DMS153 (cell line): ENCODE measurements around the gene GMPR2.
A peak's percentile ranks its signal among the peaks of the same experiment; 100 is the strongest.

Experiments
- DNase-seq: peaks from one replicate; lab custom pipeline; 2025; lab: John Stamatoyannopoulos, UW

Gene GMPR2

DNA sequence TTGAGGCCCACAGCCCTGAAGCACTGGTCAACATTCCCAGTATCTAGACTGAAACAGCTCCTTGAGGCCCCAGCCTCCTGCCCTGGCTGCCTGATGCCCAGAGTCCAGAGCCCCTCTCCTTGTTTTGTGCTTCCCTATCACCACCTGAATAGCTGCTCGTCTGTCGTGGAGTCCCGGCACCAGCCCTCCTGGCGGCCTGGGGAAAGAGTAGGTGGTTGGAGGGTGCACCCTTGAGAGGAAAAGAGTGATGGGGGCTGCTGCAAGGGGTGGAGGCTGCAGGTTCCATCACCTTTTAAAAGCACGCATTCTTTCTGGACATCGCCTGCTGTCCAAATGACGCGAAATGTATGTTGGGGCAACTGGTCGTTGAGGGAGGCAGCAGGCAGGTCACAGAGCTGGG is 35.5 kb downstream of the GMPR2 start:
- DNase-seq, result no peak

DNA sequence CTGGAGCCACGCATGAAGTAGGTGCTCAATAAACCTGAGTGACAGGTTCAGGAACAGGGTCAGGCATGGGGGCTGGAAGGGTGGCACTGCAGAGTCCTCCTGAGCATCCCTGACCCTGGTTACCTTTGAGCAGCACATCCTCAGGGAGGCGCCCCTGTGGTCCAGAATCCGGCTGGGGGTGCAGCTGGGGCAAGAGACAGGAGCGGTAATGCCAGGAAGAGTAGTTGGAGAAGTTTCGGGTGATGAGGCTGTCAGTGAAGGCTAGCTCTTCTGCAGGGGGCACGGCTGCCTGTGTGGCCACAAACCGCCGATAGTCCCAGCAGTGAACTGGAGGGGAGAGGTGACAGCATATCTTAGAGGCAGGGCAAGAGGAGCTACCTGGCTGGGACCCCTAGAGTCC is 36.6 kb downstream of the GMPR2 start:
- DNase-seq, result no peak

DNA sequence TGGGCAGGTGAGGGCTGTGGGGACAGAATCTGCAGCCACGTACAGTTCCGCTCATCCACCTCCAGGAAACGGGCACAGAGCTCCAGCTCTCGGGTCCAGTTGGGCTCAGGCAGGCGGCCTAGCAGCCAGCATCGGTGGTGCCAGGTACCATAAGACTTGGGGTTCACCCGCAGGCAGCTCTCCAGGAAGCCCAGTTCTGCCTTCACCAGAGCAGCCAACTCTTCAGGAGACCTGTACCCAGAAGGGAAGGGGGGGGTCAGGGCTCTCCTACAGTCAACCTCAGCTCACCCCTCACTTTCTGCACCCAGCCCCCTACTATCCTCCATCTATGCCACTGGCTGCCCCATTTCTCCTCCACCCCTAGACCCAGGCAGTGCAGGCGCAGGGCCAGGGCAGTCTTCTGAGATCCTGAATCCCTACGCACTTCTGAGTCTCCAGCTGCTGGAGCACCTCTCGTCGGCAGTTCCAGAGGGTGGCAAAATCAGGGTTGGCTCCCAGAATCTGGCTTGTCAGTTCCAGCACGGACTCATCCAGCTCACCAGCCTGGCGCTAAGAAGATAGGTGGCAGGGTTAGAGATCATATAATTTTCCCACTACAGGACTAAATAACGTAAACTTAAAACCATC is 37.3 kb downstream of the GMPR2 start:
- no peak for DNase-seq

- peak; percentile 57 for DNase-seq
Measured at GRCh38 chr14:24270537-24271133, 37.9 kb downstream of the GMPR2 start.

DNA sequence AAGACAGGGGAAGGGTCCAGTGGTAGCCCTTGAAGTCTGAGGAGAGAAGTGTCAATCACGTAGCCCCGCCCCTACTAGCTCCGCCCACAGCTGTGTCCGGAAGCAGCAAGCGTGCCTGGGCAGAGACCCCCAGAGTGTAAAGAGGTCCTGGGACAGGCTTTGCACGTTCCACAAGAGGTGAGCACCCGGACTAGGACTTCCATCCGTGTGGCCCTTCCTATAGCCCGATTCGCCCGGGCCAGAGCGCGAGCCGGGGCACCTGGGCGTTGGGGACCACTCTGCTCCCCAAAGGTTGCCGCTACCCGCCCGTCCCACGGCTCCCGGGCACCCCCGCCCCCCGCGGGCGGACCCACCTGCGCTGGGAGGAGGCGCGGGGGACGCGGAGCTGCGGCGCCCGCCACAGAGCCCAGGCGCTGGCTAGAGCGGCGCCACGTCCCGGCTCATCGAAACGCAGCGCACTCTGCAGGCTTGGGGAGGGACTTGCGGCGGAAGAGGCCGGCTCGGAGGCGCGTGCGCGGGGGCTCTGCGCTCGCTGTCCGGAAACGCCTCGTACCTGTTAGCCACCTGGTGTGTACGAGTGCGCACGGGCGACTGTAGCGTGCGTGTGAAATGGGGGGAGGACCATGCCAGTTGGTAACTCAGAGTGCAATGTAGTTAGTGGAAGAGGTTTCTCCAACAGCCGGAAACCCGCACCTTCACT is 38.6 kb downstream of the GMPR2 start, which contains the start of gene RABGGTA:
Gene RABGGTA, minus strand, starts transcription at position 464 of the 700 bp plus-strand sequence. CDS start 482 bp downstream, outside the sequence.
- peak; percentile 91 for DNase-seq

DNA sequence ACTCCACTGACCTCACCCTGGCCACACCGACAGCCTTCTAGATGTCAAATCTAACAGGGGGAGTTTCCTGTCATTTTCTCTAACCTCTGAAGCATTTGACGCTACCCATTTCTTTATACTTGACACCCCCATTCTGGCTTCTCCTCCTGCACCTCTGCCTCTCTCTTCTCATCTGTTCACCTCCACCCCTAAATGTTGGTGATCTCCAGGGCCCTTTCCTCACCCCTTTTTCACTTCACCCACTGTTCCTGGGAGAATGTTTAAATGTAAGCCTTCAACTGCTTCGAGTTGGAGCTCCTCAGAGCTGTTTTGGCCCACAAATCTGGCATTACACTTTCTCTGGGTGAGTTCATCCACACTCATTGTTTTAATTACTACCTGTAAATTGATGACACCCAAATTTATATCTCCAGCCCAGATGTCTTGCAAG is 39.1 kb downstream of the GMPR2 start:
- DNase-seq, result no peak

- DNase-seq, result no peak
Measured at GRCh38 chr14:24272467-24272866, 39.7 kb downstream of the GMPR2 start.

GRCh38 chr14:24273422-24273998 is 40.8 kb downstream of the GMPR2 start:
- DNase-seq, result no peak

GRCh38 chr14:24274101-24274543 is 41.4 kb downstream of the GMPR2 start:
- DNase-seq, result no peak

DNA sequence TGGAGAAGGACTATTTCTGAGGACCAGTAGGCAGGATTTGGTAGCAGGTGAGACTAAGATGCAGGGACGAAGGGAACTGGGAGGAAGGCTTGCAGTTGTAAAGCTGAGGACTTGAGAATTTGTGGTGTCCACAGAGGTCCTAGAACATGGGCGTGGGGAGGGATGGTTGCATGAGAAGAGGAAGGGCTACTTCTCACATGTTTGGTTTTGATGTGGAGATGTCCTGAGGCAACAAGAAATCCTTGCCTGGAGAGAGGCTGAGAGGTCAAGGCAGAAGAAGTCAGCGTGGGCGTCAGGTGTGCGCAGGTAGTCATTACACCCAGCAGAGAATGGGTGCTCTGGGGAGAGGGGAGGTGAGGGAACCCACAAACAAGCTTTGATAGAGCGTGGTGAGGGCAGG is 44.3 kb downstream of the GMPR2 start:
- DNase-seq, result no peak

DNA sequence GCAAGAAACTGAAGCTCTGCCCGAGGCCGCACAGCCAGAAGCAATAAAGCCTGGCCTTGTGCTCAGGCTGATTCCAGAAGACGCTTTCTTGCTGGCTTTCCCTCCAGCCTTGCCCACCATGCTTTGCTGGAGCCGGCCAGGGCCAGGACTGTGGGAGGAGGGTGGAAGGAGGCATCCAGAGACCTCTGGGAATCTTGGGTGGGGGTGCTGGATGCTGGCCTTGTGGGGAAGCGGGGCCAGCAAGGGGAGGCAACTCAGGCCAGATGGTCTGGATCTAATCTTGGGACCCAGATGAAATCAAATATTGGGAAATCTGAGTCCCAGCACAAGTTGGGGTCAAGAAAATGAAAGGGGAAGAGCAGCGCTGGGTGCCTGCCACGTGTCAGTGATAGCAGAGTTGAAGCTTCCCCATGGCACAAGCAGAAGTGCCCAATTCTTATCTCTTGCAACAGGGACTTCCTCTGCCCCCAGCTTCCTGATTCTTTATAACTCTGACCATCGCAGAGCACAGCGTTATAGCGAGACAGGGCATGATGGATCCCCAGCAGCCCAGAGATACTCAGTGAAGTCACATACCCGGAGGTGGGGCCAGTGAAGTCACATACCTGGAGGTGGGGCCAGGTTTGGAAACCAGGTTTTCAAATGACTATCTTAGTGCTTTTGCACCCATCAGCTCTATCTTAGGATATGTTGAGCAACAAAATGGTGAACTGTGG is 45.0 kb downstream of the GMPR2 start:
- DNase-seq, result no peak

GRCh38 chr14:24278424-24278823 is 45.7 kb downstream of the GMPR2 start:
- no peak for DNase-seq

DNA sequence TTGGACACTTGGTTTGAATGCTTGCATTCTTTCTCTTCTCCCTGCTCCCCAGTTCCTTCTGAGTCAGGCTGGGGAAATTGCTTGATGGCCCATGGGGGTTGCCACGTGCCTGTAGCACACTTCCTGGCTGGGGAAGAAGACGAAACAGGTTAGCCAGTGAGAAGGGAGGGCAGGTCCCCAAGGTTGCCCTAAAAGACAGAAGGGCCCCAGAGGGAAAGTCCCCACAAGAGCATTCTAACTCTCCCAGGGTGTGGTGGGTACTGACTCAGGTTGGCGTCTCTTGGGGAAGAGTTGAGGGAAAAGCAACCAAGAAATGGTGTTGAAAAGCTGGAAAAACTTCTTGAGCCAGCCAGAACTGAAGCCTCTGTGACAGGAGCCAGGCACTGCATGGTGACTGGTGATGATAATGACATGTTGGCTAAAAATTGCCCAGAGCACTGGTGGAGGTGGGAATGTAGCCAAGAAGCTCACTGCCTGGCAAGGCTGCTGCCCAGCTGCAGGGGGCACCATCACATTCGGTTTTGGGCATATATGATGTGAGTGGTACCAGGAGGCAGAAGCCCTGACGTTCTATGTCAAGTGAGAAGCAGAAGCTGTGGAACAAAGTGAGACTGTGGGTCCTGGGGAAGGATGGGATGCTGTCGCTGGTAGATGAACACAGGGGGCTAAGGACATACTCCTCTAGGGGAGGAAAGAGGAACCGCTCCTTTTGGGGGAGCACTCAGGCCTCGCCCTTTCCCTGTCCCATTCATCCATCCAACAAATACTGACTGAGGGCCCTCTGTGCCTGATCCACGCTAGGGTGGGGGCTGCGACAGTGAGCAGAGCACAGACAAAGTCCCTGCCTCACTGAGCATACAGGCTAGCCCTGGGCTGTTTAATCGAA is 46.8 kb downstream of the GMPR2 start:
- DNase-seq, result no peak

GRCh38 chr14:24280797-24281460 is 48.2 kb downstream of the GMPR2 start:
- no peak for DNase-seq

DNA sequence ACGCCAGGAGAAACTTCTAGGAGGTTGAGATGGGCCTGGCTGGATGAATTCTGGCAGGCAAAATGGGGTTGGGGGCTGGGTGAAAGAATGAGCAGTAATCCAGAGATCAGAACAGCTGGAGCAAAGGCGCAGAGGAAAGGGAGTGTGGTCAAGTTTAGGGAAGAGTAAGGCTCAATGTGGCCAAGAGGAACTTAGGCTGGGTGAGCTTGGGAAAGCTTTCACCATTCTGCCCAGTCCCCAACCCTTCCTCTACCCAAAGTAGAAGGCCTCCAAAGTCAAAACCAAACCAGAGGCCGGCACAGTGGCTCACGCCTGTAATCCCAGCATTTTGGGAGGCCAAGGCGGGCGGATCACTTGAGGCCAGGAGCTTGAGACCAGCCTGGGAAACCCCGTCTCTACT is 48.9 kb downstream of the GMPR2 start:
- DNase-seq, result no peak

DNA sequence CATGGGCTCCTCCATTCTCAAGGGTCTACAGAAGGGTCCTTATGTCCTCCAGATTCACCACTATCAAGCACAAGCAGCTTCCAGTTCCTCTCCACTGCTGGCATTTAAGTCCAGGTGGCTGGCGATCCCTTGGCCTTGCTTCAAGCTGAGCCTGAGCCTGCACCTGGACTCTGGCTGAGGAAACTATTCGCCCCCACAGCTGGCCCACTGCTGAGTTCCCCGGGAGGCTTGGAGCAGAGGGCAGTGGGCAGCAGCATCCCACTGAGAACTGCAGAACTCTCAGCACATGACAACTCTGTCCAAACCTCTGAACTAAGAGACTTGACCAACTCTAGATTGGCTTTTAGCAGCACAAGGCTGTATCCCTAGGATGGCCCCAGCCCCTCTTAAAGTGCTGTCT is 50.0 kb downstream of the GMPR2 start:
- DNase-seq, result no peak

GRCh38 chr14:24283796-24284460 is 51.2 kb downstream of the GMPR2 start:
- DNase-seq, result no peak

DNA sequence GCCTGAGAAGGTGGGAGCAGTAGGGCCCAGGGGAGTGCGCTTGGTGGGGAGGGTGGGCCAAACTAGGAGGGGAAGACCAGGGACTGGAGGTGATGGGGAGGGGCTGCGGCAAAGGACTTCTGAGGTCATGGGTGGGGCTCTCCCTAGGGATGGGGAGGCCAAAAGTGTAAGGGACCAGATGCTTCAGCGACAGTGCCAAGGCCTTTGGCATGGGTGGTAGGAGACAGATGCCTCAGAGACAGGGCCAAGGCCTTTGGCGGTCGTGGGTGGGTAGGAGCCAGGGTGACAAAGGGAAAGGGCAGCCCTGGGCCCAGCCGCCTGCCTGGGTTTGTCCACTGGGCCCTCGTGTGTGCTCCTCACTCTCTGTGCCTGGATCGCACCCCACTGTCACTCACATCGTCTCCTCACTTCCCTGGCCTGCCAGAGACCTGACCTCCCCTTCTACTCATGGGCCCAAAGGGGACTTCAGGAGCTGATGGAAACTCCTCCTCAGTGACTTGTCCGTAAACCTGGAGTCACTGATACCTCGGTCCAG is 51.8 kb downstream of the GMPR2 start:
- DNase-seq, result no peak

GRCh38 chr14:24285351-24285750 is 52.6 kb downstream of the GMPR2 start:
- no peak for DNase-seq

GRCh38 chr14:24286996-24287395 is 54.3 kb downstream of the GMPR2 start:
- DNase-seq, result no peak
